HG02588 (cell line): ENCODE results near the gene KDM1B.

Experiments
- ATAC-seq: cut with Tn5 transposase; IDR thresholded peaks from one replicate; pipeline ENCODE4 v1.9.1; 2021; ENCODE audit warnings: mild to moderate bottlenecking, moderate library complexity; ENCODE audit not compliant: unreplicated experiment

KDM1B gene

DNA sequence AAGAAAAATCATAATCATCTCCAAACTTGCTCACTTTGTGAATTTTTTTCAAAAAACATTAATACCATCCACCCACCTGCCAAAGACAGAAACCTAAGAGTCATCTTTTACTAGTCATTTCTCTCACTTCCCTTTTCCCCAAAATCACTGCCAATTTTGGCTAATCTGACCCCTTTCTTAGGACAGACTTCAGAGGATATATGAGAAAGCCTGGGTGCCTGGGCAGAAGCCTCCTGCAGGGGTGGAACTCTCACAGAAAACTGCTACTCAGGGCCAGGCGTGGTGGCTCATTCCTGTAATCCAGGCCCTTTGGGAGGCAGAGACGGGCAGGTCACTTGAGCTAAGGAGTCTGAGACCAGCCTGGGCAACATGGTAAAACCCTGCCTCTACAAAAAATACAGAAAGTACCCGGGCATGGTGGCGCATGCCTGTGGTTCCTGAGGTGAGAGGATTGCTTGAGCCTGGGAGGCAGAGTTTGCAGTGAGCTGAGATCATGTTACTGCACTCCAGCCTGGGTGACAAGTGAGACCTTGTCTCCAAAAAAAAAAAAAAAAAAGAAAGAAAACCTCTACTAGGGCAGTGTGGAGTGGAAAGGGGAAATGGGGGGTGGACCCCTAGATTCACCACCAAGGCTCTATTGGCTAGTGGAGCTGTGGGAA, 105.4 kb downstream of the KDM1B start:
- peak; percentile 38 for ATAC-seq

DNA sequence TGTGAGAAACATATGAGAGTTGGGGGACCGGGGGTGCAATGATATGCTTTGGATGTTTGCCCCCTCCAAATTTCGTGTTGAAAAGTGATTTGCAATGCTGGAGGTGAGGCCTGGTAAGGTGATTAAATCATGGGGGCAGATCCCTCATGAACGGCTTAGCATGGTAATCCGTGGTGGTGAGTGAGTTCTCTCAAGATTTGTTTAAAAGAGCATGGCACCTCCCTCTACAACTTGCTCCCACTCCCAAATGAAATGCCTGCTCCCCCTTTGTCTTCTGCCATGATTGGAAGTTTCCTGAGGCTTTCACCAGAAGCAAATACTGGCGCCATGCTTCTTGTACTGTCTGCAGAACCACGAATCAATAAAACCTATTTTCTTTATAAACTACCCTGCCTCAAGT, 106.7 kb downstream of the KDM1B start:
- no peak for ATAC-seq

DNA sequence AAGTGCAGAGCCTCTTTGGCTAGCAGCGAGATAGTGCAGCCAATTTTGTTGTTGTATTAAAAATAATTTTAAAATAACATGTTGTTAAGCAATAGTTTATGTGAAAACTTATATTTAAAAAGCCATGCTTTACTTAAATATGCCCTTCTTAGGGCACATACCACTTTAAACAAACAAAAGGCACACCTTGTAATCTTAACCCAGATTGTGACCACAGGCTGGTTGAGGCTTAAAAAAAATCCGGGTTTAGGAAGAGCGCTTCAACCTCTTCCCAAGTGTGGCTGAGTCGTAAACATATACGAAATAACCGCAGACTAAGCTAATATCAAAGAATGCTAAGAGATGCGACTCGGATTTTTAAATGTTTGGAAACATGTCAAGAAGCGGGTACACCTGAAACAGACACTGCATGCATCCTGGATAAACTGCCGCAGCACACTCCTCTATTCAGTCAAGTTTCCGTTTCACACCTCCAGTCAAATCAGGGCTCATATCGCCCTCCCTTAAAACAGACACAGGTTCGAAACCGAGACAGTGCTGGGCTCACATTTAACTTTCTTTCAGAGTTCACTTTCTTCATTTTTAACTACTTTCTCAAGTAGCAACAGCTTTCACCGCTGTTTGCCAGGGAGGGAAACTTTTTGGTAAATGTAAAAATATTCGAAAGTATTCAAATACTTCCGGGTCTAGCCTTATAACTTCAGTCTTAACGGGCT, 107.6 kb downstream of the KDM1B start:
- ATAC-seq = peak; percentile 53

DNA sequence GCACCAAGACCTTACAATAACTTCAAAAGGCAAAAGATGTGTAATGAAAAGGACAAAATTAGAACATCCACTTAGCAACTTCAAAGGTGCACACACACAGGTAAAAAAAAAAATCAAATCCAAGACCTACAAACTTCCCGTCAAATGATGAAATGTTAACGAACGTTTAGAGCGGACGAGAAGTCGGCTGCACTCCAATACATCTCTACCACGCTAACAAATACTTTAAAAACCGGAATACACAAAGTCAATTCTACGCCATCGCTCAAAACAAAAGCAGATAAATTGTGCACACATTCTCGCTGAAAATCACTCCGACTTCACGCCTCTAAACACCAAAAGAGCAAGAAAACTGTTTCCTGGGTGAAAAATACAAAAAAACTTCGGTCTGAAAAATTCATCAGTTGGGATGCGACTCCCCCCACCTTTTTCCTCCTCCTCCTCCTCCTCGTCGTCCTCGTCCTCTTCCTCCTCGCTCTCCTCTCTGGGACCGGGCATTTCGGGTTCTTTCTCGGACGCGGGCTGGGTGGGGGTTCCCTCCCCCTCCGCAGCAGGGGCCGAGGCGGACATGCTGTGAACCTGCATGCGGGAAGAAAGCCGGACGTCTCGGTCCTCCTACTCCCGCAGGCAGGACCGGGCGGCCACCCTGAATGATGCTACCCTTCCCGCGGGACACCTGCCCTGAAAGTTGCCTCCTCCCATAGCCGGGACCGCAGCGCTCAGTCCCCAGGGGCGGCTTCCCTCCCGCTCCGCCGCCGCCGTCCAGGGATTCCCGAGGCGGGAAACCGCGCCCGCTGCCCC, 108.4 kb downstream of the KDM1B start:
- peak; percentile 2 for ATAC-seq

DNA sequence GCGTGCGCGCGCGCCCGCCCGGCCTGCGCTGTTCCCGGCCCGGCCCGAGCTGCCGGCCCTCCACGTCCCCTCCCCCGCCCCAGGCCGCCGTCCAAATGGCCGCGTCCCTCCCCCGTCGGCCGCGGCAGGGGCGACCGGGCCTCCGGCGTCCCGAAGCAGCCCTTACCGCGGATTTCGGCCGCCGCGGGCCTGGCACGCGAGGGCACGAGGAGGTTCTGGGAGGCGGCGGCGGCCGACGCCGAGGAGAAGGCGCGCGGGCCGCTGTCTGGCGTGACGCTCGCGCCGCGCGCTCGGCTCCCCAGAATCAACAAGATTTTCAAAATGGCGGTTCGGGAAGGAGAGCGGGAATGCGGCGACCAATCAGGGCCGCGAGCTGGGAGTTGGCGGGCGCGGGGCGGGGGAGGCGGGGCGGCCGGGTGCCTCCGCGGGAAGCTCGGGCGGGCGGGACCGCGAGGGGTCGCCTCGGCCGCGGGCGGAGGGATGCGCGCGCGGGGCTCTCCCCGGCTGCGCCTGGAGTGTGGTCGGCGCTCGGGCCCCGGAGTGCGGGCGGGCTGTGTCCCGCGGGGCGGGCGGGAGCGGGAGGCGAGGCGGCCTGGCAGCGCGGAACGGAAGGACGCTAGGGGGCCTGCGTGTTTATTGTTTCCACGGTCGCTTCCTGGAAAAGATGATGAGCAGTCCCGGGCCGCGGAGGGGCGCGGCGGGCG, 109.1 kb downstream of the KDM1B start, which contains the start of gene DEK:
Gene DEK, minus strand, starts transcription at position 312 of the 704 bp plus-strand sequence. CDS start 543 bp downstream, outside the sequence.
- ATAC-seq = peak; percentile 38

DNA sequence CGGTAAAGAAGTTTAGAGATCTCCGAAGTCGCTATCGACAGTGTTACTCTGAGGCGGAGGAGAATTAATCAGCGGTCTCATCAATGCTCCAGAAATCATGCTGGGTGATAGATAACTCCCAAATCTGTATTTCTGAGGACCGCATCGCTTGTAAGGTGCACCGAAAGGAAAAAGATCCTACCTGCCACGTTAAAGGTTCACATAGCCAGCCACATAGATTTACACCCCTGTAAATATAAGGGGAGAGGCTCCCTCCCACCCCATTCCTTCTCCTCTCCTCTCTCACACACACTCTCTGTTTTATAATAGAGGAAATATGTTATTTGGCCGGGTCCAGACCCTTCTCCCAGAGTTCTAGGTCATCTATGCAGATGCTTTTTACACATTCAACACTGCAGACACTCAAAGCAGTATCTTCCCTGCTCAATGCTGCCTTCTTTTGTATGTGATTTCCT, 109.7 kb downstream of the KDM1B start:
- ATAC-seq = no peak

DNA sequence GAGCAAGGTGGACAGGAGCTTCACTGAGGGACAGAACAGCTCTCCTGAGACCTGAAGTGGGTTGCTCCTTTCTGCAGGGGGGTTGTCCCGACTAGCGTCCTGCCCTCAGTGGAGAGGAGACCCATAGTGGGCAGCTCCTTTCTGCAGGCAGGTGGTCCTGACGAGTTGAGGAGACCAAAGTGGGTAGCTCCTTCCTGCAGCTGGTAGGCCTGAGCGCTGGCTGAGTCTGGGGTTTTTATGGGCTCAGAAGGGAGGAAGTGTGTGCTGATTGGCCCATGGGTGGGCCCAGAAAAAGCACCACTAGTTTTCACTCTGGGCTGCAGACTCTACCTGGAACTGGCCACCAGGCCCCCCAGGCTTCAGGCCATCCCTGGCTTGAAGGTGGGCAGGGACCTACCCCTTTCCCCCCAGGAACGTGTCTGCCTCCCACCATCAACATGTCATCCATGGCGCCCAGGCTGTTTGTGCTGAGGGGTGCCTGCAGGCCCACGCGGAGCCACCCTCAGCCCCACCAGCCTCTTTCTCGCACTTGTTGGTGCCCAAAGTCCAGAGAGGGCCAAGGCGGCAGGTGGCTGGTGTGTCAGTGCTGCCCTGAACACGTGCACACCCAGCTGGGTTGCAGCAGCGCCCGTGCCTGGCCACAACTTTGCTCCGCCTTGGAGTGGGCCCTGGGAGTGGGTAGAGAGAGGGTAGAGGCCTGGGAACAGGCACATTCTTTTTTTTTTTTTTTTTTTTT, 110.7 kb downstream of the KDM1B start:
- ATAC-seq = no peak

DNA sequence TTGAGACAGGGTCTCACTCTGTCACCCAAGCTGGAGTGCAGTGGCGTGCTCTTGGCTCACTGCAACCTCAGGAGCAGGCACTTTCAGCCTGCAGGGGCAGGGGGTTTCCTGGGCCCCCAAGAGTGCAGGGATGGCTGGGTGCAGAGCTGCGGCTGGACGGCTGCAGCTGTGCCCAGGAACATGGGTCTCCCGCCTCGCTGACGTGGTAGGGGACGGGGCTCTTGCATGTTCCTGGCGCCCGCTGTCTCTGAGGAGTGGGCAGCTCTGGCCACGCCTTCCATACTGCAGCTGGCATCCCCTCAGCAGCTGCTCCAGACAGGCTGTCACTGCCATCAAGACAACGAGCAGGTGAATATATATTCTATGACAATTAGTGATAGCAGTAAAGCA, 111.3 kb downstream of the KDM1B start:
- ATAC-seq = no peak

DNA sequence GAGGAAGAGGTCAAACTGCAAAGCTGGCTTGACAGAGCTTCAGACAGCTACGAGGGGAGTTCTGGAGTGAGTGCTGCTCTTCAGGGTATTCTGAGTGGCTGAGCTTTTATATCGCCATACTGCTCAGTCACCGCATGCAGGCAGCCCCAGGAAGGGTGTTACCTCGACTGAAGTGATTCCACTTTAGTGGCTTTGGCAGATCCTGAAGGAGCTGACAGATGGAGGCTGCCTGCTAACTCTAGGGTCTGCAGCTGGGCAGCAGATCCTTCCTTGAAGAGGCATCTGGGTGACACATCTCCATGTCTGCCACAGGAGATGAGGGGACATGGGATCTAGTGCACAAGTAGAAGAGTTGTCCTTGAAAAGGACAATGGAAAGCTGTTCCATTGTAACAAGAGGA, 112.8 kb downstream of the KDM1B start:
- ATAC-seq = no peak

DNA sequence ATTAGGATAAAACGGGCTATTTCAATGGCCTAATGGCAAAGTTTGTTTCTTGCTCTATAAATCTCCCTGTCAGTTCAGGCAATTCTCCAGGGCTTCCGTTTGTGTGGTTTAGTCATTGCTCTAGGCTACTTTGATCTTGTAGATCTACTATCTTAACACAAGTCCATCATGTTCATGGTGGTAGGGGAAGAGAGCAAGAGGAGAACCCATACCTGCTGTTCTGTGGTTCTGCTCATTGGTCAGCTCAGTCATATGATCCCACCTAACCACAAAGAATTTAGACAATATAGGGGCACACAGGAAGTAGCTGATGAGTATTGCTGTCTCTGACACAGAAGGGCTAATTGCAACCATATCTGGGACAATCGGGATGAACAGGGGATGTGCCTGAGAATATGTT, 114.0 kb downstream of the KDM1B start:
- no peak for ATAC-seq

DNA sequence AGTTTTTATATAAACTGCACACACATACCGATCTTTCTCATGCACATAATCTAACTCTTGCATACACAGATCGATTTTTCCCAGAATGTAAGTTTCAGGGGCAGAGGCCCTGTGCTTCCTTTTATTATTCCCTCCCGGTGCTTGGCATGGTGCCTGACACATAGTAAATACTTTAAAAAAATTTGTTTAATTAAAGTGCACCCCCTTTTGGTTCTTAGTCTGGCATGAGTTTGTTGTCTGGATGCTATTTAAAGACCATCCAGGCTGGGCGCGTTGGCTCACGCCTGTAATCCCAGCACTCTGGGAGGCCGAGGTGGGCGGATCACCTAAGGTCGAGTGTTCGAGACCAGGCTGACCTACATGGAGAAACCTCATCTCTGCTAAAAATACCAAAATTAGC, 114.5 kb downstream of the KDM1B start:
- no peak for ATAC-seq

DNA sequence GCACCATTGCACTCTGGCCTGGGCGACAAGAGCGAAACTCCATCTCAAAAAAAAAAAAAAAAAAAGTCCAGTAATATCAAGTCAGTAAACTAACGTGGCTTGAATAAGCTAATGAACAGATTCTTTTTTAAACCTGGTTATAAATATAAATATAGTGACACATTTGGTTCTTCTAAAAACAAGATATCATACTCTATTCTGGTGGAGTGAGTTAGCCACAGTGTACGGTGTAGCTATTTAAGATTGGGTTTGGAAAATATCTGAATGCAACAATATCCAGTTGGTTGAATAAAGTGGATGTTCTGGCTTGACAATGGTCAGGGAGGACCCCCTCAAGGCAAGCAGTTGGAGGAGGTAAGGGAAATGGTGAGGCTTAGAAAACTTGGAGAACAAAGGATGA, 115.0 kb downstream of the KDM1B start:
- no peak for ATAC-seq
